ENCODE results near the gene MTX1.
"Not testable (repeated sequence)": the region's sequence is repeated elsewhere in the genome, so short reads cannot be mapped to it uniquely, and the experiment has no call there.

The MTX1 gene

DNA sequence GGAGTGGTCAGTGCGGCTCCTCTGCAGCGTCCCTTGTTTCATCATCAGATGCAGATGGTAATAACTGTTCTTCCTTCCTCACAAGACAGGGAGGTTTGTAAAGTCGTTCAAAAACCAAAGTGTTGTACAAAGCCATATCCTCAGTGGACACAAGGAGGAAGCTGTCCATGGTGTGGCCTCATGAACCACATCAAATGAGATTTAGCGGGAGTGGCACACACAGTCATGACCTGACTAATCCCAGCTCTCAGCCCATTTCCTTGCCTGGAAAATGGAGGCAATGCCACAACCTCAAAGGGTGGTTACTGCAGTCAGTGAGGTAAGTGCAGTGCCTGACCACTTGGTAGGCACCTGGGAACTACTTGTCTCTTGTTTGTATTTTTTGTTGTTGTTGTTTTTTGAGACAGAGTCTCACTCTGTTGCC, 33.4 kb downstream of the MTX1 start:
- peak; percentile 25 for DNase-seq

DNA sequence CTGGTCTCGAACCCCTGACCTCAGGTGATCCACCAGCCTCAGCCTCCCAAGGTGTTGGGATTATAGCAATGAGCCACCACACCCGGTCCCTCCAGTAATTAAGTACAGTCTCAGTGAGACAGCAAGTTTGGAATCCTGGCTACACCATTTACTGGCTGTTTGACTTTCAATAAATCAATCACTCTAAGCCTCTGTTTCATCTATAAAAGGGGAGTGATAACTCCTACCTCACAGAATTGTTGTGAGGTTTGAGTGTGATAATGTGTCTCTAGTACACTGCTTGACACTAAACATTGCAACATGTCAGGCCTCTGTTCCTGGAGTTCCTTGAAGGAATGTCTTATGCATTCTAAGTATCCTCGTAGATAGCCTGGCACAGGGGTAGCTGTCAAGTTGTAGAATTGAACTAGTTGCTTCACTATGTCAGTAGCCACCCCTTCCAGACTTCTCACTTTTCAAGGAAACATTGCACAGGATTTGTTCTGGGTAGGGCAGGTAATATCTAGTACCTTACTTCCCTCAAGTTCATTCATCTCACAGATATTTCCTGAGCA, 34.4 kb downstream of the MTX1 start:
- DNase-seq = no peak

DNA sequence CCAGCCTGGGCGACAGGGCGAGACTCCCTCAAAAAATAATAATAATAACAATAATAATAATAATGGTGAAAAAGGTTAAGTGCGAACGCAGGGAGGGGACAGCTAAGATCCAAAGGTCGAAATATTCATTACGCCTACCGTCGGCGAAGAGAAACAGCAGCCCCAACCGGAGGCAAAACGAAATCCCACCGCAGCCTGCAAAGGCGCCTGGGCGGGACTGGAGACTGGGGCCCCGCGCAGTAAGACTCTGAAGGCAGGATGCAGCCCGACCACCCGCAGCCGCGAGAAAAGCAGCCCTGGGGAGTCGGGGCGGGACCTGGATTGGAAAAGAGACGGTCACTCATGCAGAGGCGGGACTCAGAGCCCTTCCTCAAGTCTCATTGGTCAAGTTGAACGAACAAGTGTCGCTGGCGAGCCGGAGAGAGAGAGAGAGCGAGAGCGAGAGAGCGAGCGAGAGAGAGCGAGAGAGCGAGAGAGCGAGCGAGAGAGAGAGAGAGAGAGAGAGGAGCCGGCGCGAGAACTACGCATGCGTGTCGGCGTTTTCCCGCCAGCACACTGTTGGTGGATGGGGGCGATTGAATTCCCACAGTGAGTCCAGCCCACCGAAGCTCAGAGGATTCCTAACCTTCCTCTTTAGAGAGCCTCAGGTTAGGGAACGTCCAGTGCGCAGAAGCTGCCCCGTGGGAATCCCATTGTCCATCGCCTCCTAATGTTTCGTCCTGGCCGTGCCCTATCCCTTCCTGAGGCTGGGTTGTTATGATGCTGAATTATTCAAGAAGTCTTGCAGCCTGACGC, 36.1 kb downstream of the MTX1 start:
- peak; percentile 98 for DNase-seq

DNA sequence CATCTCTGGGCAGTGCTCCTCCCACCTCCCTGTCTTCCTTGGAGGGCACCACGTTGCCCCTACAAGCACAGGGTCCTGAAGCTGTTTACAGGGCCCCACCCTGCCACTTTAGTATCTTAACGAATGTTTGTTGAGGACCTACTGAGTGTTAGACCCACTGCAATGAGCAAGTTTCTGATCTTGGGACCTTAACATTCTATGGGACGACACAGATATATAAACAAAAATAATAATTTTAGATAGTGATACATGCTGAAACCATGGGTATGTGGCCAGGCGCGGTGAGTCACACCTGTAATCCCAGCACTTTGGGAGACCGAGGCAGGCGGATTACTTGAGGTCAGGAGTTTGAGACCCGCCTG, 36.6 kb downstream of the MTX1 start:
- DNase-seq = no peak

DNA sequence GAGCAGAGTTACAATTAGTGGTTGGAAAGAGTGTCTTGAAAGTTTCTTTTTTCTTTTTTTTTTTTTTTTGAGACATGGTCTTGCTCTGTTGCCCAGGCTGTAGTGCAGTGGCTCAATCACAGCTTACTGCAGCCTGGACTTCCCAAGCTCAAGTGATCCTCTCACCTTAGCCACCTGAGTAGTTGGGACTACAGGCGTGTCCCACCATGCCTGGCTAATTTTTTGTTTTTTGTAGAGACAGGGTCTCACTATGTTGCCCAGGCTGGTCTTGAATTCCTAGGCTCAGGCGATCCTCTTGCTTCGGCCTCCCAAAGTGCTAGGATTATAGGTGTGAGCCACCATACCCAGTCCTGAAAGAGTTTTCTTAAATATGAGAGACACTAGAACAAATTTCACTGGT, 38.3 kb downstream of the MTX1 start:
- not testable (repeated sequence) for DNase-seq

DNA sequence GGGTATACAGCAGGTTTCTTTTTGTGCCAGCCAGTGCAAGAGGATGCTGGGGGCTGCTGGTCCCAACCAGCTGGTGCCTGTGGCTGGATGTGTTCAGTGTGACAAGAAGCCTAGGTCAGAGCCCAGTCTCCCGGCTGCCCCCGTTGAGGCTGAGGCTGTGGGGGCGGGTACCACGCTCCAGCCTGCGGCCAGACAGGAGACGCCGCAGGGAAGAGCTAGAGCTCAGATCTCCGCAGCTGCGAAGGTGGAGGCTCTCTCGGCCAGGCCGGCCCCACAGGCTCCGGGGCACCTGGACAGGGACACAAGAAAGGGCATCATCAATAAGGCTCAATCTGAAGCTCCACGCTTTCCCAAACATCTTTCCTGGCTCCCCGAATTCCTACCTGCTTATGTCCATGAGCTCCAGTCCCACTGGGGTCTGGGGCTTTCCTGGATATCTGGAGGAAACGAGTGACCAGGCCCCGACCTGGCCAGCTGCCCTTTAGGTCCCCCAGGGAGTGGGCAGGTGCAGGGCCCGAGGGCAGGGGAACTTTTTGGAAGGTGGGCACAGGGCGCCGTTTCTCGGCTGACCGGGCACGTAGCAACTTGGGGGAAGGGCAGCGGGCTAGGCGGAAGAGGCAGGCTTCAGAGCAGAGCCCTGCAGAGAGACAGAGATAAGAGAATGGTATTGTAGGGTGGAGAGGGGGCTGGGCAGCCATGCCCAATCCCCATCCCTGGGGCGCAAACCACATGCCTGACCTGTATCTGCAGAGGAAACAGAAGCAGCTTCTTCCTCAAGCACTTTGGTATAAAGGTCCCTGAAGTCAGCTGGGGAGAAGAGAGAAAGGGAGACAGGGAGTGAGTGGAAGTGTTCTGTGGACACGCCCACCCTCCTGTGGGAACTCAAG, 39.4 kb downstream of the MTX1 start:
- DNase-seq = no peak

DNA sequence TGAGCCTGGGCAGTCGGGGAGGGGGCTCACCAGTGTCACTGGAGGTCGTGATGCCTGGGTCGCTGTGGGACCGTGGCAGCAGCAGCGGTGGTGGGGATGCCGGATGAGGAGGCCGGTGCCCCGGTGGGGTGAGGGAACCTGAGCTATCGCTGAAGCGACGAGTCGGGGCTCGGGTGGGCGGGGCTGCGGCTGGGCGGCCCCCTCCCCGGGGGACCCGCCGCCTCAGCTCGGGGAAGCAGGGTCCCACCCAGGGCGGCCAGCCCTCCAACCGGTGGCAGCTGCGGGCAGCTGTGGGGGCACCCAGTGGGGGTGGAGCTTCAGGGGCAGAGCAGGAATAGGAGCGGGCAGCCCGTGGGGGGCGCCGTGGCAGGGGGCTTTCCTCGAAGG, 41.7 kb downstream of the MTX1 start:
- DNase-seq = peak; percentile 24

DNA sequence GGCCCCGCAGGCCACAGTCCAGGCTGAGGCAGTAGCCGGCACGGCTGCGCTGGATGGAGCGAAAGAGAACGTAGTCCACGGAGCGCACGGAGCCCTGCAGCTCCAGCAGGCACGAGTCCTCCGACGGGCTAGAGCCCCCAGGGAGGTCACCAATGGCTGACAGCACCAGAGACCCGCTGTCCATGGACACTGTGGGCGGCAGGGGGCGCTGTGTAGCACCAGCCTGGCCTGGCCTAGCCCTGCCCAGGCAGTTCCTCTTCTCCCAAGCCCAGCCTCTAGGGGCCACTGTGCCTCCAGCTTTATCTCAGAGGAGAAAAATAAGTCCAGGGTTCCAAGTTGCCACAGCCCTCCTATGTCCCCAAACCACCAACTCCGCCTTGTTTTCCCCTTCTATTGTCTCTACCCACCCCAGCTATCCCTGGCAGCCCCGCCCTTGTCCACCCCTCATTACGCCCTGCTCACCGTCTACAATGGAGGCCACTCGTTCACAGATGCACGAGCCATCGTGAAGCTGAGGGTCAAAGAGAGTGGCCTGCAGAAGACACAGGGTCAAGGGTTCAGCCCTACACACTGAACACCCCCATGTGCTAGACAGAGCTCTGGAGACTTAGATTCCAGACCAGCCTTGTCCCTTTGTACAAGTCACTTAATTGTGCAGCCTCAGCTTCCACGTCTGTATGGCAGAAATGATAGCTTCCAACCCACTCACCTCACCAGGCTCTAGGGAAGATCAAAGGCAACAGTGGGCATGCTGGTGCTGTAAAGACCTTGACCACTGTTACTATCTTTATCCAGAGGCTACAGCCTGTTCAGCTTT, 42.3 kb downstream of the MTX1 start:
- DNase-seq = peak; percentile 95

DNA sequence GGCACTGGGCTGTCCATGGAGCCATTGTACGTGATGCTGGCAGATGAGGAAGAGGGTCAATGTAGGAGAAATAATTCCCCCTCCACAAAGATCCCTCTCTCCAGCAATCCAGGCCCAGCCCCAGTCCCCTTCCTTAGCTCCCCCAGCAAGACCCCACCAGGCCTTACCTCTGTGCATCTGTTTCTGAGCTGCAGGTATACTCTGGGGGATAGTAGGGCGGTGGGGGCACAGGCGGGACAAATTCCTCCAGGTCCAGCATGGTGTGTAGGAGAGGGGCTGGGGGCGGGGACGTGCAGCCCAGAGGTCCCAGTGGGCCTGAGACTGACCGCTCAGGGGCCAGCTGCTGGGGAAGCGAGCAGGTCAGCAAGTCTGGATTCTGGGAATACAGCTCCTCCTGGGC, 43.1 kb downstream of the MTX1 start:
- DNase-seq = no peak

DNA sequence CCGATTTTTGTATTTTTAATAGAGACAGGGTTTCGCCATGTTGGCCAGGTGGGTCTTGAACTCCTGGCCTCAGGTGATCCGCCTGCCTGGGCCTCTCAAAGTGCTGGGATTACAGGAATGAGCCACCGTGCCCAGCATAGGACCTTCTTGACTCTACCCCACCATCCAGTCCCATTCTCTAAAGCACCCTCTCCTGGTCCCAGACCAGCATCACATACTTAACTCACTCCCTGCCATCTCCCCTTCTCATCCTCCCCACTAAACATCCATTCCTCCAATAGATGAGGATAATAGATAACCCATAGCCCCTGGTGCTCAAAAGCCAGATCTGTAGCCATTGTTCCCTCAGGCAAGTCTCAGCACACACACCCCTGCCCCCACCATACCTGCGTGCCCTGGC, 44.7 kb downstream of the MTX1 start:
- DNase-seq = no peak

DNA sequence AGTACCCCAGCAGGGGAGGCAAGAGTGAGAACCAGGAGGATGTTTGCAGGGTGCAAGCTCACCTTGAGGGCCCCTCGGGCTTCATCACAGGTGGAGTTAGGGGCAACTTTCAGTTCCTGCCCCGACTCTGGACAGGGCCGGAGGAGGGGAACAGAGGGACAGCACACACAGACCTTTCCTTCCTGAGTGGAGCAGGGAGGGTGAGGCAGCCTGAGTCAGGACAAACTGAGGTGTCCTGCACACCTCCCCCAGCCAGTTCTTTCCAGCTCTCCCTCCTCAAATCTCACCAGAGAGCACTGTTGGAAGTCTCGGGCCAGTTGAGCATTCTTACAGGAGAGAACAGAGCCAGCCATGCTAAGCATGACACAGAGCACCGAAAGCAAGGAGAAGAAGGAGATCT, 45.3 kb downstream of the MTX1 start:
- DNase-seq = no peak

DNA sequence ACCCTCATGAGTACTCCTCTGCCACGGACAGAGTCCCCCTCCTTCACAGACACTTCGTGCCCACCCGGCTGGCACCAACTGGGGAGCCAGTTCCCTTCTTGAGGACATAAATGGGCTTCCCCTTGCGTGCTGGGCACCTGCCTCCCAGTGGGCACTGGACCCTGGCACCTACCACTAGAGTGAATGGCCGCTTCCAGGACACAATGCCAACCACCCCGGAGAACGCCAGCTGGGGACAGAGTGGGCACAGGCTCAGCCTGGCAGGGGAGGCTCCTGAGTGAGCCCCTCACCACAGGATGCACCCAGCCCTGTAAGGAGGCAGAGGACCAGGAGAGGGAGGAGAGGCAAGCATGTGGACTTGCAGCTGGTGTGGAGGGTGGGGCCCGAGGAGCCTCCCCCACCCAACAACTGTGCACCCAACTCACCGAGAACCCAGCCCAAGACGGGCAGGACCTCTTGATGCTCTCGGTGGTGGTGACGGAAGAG, 45.8 kb downstream of the MTX1 start:
- DNase-seq = no peak

DNA sequence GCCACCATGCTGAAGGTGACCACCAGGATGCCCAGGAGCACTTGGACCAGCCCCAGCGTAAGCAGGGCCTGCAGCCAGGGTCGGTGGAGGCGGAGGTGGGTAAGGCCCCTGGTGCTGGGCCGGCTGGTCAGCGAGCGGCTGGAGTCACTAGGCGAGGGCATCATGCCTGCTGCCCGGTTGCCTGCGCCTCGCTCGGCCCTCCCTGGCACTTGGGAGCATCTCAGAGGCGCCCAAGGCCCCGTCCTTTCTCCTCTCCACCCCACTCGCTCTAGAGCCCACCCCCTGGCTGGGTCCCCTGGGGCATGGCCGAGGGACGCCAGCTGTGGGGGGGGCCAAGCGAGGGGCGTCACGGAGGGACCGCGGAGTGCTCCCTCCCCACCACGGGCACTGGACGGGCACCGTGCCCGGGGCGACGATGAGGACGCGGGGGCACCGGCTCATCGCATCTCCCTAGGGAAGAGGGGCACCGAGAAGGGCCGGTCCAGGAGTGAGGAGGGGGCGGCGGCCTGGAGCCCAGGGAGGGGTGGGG, 46.3 kb downstream of the MTX1 start:
- no peak for DNase-seq

DNA sequence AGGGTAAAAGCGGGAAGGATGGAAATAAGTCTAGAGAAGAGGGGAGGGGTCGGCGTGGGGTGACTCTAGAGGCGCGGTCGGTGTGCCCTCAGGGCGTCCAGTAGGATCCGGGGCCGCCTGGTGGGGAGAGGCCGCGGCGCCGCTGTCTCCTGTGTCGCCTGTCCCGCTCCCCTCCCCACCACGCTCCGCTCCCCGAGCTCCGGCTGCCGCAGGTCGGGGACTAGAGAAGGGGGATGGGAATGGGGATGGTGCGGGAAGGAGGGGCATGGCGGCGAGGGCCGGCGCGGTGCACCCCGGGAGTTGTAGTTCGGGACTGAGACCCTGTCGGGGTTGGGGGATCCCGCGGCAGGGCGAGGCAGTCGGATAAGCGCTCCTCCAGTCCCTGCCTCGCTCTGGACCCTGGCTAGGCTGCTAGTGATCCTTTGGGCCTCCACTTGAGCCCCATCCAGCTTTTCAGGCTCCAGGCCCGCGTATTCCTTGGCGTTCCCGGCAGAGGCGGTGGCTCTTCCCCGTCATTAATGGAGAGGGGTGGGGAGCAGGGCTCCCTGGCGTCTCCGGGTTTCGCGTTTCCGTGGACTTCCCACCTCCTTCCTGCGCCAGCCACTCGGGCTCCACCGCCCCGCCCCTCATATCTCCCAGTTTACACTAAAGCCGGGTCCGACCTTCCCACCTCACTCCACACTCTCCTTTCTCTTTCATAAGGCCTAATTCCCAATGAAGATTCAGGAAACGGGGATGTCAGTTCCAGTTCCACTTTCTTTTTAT, 46.9 kb downstream of the MTX1 start, which contains the start of gene ENTREP3:
Gene ENTREP3 (minus strand): TSS at position 241 of the 765 bp plus-strand sequence. CDS start 606 bp downstream, outside the sequence.
- peak; percentile 84 for DNase-seq

DNA sequence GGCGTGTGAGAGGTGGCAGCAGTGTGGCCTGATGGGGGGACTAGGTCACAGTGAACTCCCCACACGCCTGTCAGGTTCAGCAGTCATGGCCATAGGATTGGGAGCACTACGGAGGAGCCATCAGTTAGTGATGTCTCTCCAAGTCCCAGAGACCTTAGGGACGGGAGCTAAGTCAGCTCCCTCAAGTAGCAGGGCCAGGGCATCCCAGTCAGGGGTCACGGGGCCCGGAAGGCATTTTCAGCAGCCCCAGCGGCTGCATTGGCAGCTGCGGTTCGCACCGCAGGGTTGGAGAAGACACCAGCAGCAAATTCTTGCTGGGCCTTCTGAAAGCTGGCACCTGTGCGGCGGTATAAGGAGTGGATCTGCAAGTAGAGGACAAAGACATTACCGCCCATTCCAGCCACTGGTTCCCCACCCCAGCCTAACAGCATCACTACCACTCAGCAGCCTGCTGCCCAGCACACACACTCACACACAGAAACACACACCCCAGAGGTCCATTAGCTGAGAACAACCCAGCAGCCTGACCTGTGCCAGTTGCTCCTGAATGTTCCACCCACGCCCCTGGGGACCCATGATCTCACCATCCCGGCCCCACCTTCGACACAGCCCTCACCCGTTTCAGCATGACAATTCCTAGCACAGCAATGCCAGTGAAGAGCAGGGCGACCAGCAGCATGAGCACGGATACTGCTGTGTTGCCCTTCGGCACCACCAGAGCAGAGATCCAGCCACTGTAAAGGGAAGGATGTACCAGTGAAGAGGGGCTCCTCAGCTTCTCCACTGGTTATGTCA, 47.8 kb downstream of the MTX1 start:
- no peak for DNase-seq

DNA sequence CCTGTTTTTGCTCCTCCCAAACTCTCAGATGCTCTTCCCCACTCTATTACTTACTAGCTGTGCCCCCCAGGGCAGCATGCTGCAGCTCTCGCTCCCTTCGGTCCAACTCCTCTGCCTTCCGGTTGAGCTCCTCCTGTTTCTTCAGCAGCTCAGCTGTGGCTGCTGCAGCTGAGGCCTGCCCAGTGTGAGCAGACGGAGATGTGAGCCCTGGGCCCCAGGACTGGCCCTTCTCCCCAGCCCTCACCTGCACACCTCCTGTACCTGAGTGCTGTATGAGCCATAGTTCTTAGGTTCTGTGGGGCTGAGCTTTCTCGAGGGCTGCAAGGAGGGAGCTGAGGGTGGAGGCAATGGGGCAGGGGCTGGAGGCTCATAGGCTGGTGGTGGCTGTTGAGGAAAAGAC, 51.8 kb downstream of the MTX1 start:
- DNase-seq = no peak

DNA sequence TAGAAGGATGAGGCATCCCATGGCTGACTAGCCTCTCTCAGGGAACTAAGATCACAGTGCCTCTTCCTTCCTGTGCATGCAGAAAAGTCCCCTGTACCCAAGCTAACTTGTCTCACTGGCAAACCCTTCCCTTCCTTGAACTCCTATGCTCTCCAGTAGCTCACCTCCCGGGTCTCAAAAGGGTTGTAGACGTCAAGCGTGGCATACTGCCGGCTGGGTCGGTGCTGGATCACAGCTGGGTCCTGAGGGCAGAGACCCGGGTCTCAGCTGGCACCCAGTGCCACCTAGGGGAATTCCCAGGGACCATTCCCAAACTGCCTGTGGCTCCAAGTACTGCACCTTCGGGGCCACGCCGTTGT, 53.0 kb downstream of the MTX1 start:
- peak; percentile 32 for DNase-seq

DNA sequence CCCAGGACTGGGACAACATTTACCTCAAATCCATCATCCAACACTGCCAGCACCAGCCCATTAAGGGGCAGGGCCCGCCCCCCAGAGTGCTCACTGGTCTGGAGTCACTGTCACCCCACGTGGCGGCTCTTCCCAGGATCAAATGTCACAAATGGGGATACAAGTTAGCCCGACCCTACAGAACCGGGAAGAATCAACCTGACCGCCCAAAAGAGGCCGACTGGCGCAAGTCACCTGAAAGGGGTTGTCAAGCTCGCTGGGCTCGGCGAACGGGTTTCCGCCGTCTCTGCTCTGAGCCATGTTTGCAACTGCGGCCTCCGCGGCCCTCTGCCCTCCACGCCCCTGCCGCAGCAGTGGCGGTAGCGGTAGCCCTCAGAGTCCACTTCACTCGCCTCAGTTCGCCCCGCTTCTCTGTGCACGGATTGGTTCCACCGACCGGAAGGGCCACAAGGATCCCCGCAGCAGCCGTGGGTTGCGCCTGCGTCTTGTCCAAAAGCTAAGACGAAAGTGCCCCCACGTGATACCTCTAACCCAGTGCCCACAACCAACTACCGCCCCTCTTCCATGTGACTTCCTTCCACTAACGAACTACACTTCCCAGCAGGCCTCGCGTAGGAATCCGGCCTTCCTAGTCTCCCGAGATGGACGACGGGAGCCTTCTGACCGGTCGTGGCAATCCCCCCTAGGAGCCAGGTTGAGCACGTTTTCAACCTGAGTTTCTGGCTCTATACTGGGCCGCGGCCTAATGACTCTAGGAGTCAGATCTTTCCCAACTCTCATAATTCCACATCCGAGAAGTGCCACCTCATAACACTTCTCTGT, 53.6 kb downstream of the MTX1 start, which contains the start of gene SCAMP3:
Gene SCAMP3 (minus strand): TSS at position 509 of the 822 bp plus-strand sequence. CDS start 209 bp downstream, at position 300.
- DNase-seq = peak; percentile 92

DNA sequence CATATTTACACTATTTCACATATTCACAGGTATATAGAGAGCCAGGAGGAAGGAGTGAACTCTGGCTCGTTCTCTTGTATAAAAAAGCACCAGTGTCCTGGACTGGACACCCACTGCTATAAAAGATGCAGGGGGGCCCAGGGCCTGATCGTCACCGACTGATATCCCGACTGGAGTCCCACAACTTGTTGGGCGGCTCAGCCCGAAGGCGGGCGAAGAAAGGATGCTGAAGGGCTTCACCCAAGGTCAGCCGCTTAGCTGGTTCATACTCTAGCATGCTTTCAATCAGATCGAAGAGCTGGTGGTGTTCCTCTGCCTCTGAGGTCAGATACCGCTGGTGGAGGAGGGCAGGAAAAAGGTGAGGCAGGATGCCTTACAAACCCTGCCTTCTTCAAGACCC, 54.6 kb downstream of the MTX1 start:
- DNase-seq = no peak
